PC-3 (cell line): ENCODE results near the gene CCL22. TPM values are rescaled to one million over a fixed set of nuclear protein-coding genes. Genes with fewer than 3 reads are reported as not detected.

ENCODE experiments used
- ATAC-seq: fragments of 200-7000 bp; cut with Tn5 transposase; 2 replicates; pipeline ENCODE4 v1.9.1; 2020; ENCODE audit warnings: mild to moderate bottlenecking, moderate library complexity
- BruUV-seq: library from RNA; stranded (reverse); fragments of 400-500 nt; replicated peaks from 2 replicates; lab custom pipeline; 2021; lab: Mats Ljungman, UMichigan
- CTCF ChIA-PET: fragments of 300-600 bp; sonication (Branson Sonifier 250); formaldehyde crosslinking; loops from one replicate; lab custom pipeline; 2022; ENCODE audit warnings: antibody characterized with exemption; lab: Charles Lee
- POLR2A ChIA-PET: fragments of 300-600 bp; sonication (Branson Sonifier 250); formaldehyde crosslinking; loops from one replicate; lab custom pipeline; 2022; ENCODE audit warnings: antibody characterized with exemption; ENCODE audit not compliant: unreplicated experiment; lab: Charles Lee
- DNase-seq: peaks from one replicate; pipeline ENCODE4 v3.0.0-alpha.2; 2015
- H2AFZ ChIP-seq: fragments of 300-600 bp; sonication (generic); 2 replicates; pipeline ENCODE4 v1.6.0; 2016; ENCODE audit warnings: antibody characterized with exemption, low read length
- H3F3A ChIP-seq: fragments of 300-600 bp; sonication (generic); one replicate; pipeline ENCODE4 v1.6.0; 2017; ENCODE audit warnings: antibody characterized with exemption, low read length, control low read depth, mild to moderate bottlenecking; ENCODE audit not compliant: unreplicated experiment
- H3K27ac ChIP-seq: fragments of 300-600 bp; sonication (generic); 2 replicates; pipeline ENCODE4 v1.5.1; 2016; ENCODE audit warnings: mild to moderate bottlenecking, low read length
- H3K27me3 ChIP-seq: fragments of 300-600 bp; sonication (generic); 2 replicates; pipeline ENCODE4 v1.6.1; 2016; ENCODE audit warnings: low read length, mixed read lengths
- H3K36me3 ChIP-seq: fragments of 300-600 bp; sonication (generic); 2 replicates; pipeline ENCODE4 v1.6.1; 2016; ENCODE audit warnings: low read depth, mixed run types, low read length, mixed read lengths
- H3K4me1 ChIP-seq: fragments of 300-600 bp; sonication (generic); 2 replicates; pipeline ENCODE4 v1.5.1; 2016; ENCODE audit warnings: low read length; ENCODE audit not compliant: insufficient read depth
- H3K4me2 ChIP-seq: fragments of 300-600 bp; sonication (generic); 2 replicates; pipeline ENCODE4 v1.6.0; 2016; ENCODE audit warnings: low read length
- H3K4me3 ChIP-seq: fragments of 300-600 bp; sonication (generic); 2 replicates; pipeline ENCODE4 v1.5.1; 2016; ENCODE audit warnings: mild to moderate bottlenecking, low read length, mixed read lengths
- H3K79me2 ChIP-seq: fragments of 300-600 bp; sonication (generic); 2 replicates; pipeline ENCODE4 v1.6.1; 2017; ENCODE audit warnings: low read length, mixed read lengths
- H3K9ac ChIP-seq: fragments of 300-600 bp; sonication (generic); 2 replicates; pipeline ENCODE4 v1.6.0; 2016; ENCODE audit warnings: mild to moderate bottlenecking, low read length
- H3K9me2 ChIP-seq: fragments of 300-600 bp; sonication (generic); replicated peaks from 2 replicates; pipeline ENCODE4 v1.6.1; 2016; ENCODE audit warnings: mixed run types, low read length, mixed read lengths
- H3K9me3 ChIP-seq: fragments of 300-600 bp; sonication (generic); 2 replicates; pipeline ENCODE4 v1.6.1; 2016; ENCODE audit warnings: low read length, mixed read lengths
- H4K20me1 ChIP-seq: fragments of 300-600 bp; sonication (generic); 2 replicates; pipeline ENCODE4 v1.6.1; 2016; ENCODE audit warnings: low read length, mixed read lengths
- CTCF ChIP-seq: fragments of 300-600 bp; sonication (generic); conservative IDR thresholded peaks from 2 replicates; pipeline ENCODE4 v1.5.1; 2017; ENCODE audit warnings: antibody characterized with exemption, low read depth, mild to moderate bottlenecking, low read length
- EZH2 ChIP-seq: fragments of 300-600 bp; sonication (generic); IDR thresholded peaks from one replicate; pipeline ENCODE4 v1.6.1; 2017; ENCODE audit warnings: antibody characterized with exemption, mild to moderate bottlenecking, low read length; ENCODE audit not compliant: unreplicated experiment
- EZH2phosphoT487 ChIP-seq: fragments of 300-600 bp; sonication (generic); IDR thresholded peaks from 2 replicates; pipeline ENCODE4 v1.6.1; 2018; ENCODE audit warnings: mild to moderate bottlenecking, antibody characterized with exemption, low read length, borderline replicate concordance
- intact Hi-C: fragments of 100-400 bp; cut with micrococcal nuclease; formaldehyde crosslinking; loops from 2 replicates; pipeline ENCODE4 v1.9.0; 2023
- total RNA-seq: library from RNA; depleted of rRNA; stranded (reverse); fragments of >200 nt; gene quantifications from 2 replicates; pipeline ENCODE4 v1.2.3, GENCODE V29; 2014

The CCL22 gene
- total RNA-seq, 1 experiment from 2014 or later: not detected

GRCh38 chr16:57345021-57345420 lies 13.6 kb upstream of the CCL22 start:
- ATAC-seq (no peak), DNase-seq (no peak)
- Histone ChIP-seq H3K9me3 (no peaks in the 10 kb centered on the region), H4K20me1 (no peaks in the 10 kb centered on the region), H3K27ac (no peak overlapping the region), H3K4me2 (no peak overlapping the region), H3K79me2 (no peaks in the 10 kb centered on the region), H2AFZ (no peak overlapping the region), H3K4me3 (no peak overlapping the region), H3K9ac (no peak overlapping the region), H3K4me1 (peaks cover 21% of the 10 kb centered on the region), H3K9me2 (no peaks in the 10 kb centered on the region), H3K36me3 (no peaks in the 10 kb centered on the region), H3K27me3 (no peaks in the 10 kb centered on the region), H3F3A (no peaks in the 10 kb centered on the region)
- intact Hi-C loops: no loop called here
- CTCF ChIA-PET: no interaction called here
- BruUV-seq: no TSS peak
- no peak for TF ChIP-seq EZH2
- TF ChIP-seq EZH2phosphoT487: no peak
- no peak for TF ChIP-seq CTCF
- POLR2A ChIA-PET: no interaction called here

GRCh38 chr16:57345666-57346204 lies 12.8 kb upstream of the CCL22 start:
- Histone ChIP-seq H3K79me2 (no peaks in the 10 kb centered on the region), H3K9me3 (no peaks in the 10 kb centered on the region), H3F3A (no peaks in the 10 kb centered on the region), H3K4me3 (no peak overlapping the region), H3K4me1 (peaks cover 16% of the 10 kb centered on the region), H3K27me3 (no peaks in the 10 kb centered on the region), H3K27ac (no peak overlapping the region), H2AFZ (no peak overlapping the region), H3K9ac (no peak overlapping the region), H4K20me1 (no peaks in the 10 kb centered on the region), H3K36me3 (no peaks in the 10 kb centered on the region), H3K9me2 (no peaks in the 10 kb centered on the region), H3K4me2 (no peak overlapping the region)
- no TSS peak for BruUV-seq
- TF ChIP-seq EZH2phosphoT487 (no peak), EZH2 (no peak), CTCF (no peak)
- POLR2A ChIA-PET: no interaction called here
- ATAC-seq: no peak
- DNase-seq: no peak
- intact Hi-C loops: no loop called here
- CTCF ChIA-PET: no interaction called here

GRCh38 chr16:57347858-57348257 lies 10.7 kb upstream of the CCL22 start:
- Histone ChIP-seq H3K9me3 (no peaks in the 10 kb centered on the region), H3K9me2 (no peaks in the 10 kb centered on the region), H3K79me2 (no peaks in the 10 kb centered on the region), H3K4me1 (peaks cover under 1% of the 10 kb centered on the region), H3K9ac (no peak overlapping the region), H3K27me3 (no peaks in the 10 kb centered on the region), H3K4me3 (no peak overlapping the region), H4K20me1 (no peaks in the 10 kb centered on the region), H3K4me2 (no peak overlapping the region), H3K36me3 (no peaks in the 10 kb centered on the region), H3F3A (no peaks in the 10 kb centered on the region), H2AFZ (no peak overlapping the region), H3K27ac (no peak overlapping the region)
- no peak for ATAC-seq
- DNase-seq: no peak
- BruUV-seq: no TSS peak
- intact Hi-C loops: no loop called here
- TF ChIP-seq CTCF: no peak
- no peak for TF ChIP-seq EZH2
- no peak for TF ChIP-seq EZH2phosphoT487
- ChIA-PET POLR2A (no interaction called here), CTCF (interaction anchor here (0.5 kb wide), 1 partner anchor 789 kb away, joined by 9 read pairs; no protein-coding TSS in a partner anchor)
